Activated CD4-positive, alpha-beta T cell treated with anti-CD3 and anti-CD28 coated beads, Interleukin-2, Interleukin-4, amounts not matched to agents 100 ng/mL and 50 ng/mL, durations not matched to agents 16 hours and 8 hours (primary cell): ENCODE data around the gene GRAMD4.
"Not testable (repeated sequence)": the region's sequence is repeated elsewhere in the genome, so short reads cannot be mapped to it uniquely, and the experiment has no call there.

Source experiments
- DNase-seq: peaks from one replicate; pipeline ENCODE4 v3.0.0-alpha.2; 2020; ENCODE audit warnings: low spot score

The GRAMD4 gene

DNA sequence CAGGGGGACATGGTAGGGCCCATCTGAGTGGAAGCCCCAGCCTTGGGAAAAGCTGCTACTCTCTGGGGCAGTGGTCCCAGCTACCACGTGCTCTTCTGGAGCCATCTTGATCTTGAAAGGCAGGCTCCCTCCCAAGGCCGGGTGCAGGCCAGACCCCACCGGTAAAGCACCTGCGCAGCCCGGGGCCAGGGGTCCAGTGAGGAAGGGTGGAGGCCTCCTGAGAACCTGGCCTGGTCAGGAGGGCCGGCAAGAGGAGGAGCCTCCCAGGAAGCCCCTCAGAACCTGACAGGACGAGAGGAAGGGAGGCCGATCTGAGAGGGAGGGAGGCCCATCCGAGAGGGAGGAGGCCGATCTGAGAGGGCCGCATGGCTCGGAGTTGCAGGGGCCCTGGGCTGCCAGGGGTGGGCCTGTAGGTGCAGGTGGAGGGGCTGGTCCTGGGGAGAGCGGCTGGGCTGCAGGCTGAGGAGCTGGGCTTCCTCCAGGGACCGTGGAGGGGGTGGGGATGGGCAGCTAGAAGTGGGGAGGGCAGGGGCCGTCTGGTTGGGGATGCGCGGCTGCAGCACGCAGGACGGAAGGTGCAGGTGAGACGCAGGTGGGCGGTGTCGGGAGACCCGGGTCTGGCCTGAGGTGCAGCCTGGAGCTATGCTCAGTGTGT lies 529 bp downstream of the GRAMD4 start:
- DNase-seq = no peak

DNA sequence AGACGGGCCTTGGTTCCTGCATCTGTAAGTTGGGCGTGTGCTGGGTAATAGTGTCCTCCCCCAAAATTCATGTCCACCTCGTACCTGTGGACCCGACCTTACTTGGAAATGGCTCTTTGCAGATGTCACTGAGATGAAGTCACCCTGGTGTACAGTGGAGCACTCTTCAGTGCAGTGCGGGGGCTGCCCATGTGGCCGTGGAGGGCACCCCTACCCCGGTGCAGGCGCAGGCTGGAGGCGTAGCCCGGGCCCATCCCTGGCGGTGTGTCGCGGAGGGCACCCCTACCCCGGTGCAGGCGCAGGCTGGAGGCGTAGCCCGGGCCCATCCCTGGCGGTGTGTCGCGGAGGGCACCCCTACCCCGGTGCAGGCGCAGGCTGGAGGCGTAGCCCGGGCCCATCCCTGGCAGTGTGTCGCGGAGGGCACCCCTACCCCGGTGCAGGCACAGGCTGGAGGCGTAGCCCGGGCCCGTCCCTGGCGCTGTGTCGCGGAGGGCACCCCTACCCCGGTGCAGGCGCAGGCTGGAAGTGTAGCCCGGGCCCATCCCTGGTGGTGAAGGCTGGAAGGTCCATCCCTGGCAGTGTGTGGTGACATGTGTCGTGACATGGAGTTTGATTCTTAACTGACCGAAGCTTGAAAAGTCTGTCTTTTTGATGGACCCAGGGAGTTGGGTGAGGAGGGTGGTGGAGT lies 1.2 kb downstream of the GRAMD4 start:
- not testable (repeated sequence) for DNase-seq

DNA sequence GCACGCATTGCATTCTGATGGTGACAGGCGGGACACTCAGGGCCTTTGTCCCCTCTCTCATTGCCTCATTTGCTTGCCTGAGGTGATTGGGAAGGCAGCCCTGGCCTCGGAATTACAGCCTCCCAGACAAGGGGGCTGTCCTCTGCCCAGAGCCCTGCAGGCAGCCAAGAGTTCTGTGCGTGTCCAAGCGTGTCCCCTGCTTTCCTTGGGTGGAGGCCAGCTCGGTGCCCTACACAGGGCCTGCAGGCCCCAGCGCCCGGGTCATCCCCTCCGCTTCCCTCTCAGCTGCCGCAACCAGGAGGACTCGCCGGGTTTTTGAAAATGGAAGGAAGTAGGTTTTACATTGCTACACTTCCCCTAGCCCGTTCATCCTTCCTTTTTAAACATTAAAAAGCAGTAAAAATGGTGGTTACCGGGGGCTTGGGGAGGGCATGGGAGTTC lies 1.9 kb downstream of the GRAMD4 start:
- DNase-seq = no peak

DNA sequence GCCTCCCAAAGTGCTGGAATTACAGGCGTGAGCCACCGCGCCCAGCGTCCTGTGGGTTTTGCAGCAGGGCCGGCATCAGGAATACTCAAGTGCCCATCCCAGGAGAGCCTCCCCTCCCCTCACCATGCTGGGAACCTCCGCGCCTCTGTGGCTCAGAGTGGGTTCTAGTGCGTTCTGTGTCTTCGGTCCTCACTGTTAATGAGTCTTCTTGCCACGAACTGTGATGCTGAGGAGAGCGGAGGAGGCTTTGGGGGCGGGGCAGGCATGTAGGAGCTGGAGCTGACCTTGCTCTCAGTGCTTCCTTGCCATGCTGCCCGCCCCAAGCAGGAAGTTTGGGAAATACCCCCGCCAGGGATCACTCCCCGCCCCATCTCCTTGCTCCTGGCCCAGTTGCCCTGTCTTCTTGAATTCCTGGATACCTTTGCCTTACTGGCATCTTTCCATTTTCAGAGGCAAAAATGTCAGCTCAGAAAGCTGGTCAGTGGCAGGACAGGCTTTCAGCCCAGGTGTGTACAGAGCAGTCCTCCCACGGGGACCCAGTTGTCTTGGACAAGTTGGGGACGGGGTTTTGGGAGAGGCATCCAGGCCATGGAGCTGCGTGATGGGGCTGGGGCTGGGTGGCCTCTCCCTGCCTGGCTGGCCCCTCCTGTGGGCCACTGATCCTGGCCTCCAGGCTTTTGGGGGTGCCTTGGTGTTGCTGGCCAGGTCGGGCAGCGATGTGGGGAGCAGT lies 5.1 kb downstream of the GRAMD4 start:
- DNase-seq = no peak

DNA sequence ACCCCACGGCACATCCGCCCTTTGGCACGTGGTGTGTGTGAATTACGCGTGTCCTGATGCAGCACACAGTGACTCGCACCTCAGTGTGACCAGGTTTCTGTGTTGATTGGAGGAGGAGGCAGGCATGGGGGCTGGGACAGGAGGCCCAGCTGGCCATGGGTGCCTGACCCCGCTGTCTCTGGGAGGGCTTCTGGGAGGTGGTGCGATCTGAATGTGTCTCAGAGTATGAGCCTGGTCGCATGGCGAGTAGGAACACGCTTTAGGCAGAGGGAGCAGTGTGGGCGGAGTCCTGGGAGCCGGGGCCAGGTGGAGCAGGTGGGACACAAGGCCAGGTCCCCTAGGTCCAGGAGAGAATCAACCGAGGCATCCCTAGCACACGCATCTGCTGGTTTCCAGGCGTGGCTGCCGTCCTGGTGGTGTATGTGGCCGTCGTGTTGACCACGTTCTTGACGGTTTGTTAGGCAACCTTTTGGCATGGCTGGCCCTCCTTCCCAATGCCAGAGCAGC lies 5.7 kb downstream of the GRAMD4 start:
- no peak for DNase-seq

DNA sequence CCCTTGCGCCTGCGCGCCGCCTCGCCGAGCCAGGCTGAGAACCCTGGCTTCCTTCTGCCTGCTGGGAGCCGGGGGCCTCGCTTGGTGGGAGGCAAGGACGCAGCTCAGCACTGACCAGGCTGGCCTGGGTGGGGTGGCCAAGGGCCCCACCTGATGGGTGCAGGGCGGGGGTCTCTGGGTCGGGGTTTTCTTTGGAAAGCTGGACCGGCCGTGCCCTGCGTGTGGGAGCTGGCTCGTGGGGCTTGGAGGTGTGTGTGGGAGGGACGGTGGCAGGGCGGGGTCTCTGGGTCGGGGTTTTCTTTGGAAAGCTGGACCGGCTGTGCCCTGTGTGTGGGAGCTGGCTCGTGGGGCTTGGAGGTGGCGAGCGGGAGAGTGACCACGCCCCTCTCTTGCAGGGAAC lies 6.2 kb downstream of the GRAMD4 start:
- DNase-seq = no peak

DNA sequence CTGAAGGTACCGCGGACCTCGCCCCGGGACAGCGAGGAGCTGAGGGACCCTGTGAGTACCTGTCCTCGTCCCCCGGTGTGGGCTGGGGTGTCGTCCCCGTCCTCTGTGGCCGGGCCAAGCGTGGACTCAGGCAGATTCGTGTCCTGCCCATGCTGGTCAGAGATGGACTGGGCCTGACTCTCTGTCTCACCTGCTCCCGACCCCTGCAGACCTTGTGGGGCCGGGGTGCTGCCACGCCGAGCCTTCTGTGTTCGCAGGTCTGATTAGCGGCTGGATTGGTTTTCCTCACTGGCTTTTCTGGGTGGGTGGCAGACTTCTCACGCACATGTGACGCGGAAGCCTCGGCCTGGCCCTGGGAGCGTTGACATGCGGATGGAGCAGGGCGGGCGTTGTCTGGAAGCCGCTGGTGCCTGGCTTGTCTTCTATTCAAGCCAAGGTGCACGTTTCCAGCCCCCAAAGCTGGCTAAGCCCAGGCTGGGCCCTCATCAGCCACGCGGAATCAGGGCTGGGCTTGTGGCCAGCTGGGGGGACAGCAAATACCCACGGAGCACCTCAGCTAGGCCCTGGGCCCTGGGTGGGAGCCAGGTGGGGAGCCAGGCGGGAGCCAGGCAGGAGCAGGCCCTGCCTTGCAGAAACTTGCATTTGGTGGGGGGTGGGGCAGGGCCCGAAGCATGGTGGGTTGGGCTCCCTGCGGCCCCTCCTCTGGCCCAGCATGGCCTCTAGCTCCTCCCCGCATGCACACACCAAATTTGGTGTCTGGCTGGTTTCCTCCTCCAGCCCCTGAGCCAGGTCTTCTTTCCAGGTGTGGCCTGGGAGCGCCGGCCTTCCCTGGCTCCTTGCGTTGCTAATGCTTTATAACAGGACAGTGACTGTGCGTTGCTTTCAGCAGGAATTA lies 7.0 kb downstream of the GRAMD4 start:
- no peak for DNase-seq

DNA sequence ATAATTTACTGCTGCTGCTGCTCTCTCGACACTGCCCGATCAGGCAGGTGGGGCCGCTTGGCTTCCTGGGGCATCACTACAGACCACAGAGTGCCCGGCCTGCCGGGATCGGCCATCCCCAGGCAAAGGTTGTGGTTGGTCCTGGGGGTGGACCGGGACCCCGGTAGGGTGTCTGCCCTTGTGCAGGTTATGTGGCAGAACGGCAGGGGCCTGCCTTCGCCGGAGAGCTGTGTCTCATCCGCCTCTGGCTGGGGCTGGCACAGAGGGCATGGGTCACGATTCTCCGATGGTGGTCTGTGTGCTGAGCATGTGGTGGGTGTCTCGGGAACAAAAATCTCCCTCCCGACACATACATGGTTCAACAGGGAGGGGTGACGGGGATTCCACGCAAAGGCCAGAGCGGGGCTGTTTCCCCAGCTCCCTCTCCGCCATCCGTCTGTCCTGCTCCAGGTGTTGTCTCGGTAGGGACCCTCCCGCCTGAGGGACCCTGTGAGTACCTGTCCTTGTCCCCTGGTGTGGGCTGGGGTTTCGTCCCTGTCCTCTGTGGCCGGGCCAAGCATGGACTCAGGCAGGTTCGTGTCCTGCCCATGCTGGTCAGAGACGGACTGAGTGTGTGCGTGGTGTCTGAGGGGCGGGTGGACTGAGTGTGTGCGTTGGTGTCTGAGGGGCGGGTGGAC lies 7.8 kb downstream of the GRAMD4 start:
- DNase-seq = no peak

DNA sequence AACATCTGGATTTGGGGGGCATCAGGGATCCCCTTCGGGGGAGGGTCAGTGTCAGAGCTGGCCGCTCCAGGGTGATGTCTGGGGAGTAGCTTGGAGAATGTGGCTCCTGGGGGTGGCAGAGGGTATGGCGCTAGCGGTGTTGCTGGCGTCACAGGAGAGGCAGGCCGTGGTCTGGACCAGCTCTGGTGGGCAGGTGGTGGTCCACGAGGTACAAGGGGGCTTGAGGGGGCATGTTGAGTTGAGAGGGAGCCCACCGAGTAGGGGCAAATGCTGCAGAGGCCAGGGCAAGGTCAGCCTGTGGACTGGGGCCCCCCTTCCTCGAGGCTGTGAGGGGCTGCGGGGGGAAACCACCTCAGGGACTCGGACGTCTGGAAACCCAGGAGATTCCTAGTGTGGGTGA lies 8.6 kb downstream of the GRAMD4 start:
- no peak for DNase-seq

DNA sequence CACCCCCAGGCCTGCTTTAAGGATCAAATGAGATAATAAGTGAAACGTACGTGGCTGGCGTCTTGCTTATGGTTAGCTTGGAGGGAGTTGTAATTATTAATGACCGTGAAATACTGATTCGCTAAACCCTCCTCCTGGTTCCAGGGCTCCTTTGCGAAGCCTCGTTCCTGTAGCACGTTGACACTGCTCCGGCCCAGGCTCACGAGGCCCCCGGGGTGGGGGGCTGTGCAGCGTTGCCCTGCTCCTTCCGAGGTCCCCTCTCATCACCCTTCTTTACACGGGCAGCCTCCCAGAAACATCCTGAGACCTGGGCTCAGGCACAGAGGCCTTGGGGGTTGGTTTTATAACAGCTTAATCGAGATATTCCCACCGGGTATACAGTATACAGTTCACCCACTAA lies 9.1 kb downstream of the GRAMD4 start:
- no peak for DNase-seq

DNA sequence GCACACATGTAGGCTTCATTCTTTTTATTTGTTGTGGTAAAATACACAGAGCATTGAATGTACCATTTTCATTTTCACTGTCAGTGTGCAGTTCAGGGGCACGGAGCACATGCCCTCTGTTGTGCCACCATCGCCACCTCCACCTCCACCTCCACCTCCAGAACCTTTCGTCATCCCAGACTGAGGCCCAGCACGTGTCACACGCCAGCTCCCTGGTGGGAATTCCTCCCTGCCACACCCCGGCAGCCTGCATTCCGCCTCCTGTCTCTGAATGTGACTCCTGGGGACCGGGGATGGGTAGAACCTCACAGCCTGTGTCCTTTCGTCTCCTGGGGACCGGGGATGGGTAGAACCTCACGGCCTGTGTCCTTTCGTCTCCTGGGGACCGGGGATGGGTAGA lies 10.9 kb downstream of the GRAMD4 start:
- DNase-seq = no peak

DNA sequence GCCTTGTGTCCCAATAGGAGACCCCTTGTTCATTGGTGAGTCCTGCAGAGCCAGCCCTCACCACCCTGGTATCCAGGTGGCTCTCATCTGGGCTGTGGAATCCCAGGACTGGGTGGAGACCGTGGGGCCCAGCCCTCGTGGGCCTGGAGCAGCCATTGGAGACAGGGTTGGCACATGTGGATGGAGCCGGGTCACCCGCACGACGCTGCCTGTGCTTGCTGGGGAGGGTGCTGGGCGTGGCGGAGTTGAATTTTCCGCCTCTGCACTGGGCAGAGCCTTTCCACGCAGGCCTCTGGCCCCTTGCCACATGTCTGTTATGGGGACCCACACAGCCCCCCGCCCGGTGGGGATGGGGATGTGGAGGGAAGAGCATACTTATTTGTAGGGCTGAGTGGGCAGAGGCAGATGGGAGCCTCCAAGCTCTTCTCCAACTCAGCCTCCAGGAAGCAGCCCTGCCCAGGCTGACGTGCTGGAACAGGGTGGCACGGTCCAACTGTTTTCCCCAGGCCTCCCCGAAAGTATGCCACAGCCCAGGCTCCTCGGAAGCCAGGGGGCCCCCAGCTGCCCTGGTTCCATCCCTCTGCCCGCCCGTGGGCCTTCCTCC lies 12.6 kb downstream of the GRAMD4 start:
- DNase-seq = no peak

DNA sequence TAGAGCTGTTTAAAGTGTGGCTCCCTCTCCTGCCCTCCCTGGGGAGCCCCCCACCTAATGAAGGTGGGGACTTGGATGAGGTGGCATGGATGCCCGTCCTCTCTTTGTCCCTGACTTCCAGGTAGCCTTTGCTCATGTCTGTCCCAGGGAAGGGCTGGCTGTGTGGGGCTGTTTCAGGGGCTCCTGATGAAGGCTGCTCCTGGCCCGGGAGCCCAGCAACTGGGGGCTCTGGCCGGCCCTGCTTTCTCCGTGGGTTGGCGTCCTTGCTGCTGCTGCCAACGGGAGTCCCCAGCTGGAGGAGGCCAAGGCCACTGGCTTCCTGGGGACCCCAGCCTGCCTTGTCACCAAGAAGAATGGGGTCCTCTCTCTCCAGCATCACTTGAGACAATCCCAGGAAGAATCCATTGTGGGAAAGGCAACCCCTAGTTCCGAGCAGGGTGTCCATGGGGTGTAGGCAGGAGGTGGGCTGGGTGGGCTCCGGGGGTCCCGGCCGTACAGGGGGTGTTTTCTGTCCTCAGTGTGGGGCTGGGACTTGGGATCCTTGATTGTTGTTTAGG lies 13.2 kb downstream of the GRAMD4 start:
- DNase-seq = no peak

DNA sequence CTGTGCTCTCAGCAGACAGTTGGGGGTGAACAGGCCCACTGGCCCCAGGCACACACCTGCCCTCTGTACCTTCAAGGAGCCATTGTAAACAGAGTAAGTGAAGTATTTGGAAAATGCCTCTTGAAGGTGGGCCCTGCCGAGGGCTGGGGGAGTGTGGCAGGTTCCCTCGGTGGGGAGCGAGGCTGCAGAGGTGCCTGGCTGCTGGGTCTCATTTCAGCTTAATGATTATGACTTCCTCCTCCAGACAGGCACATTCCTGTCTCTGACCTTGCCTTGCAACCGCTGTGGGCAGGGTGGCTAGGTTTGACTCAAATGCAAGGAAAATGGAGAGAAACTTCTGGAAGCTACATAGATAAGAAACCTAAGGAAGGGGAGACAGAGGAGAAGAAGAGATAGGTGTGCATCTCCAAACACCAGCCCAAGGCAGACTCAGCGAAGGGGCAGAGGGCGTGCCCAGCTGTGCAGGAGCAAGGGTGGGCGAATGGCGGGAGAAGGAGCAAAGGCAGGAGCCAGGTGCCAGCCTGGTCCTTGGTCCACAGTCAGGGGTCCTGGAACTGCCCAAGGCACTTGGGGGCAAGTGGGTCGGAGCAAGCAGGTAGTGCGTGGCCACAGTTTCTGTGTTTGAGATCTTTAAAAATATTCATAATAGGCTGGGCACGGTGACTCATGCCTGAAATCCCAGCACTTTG lies 14.0 kb downstream of the GRAMD4 start:
- DNase-seq = no peak

DNA sequence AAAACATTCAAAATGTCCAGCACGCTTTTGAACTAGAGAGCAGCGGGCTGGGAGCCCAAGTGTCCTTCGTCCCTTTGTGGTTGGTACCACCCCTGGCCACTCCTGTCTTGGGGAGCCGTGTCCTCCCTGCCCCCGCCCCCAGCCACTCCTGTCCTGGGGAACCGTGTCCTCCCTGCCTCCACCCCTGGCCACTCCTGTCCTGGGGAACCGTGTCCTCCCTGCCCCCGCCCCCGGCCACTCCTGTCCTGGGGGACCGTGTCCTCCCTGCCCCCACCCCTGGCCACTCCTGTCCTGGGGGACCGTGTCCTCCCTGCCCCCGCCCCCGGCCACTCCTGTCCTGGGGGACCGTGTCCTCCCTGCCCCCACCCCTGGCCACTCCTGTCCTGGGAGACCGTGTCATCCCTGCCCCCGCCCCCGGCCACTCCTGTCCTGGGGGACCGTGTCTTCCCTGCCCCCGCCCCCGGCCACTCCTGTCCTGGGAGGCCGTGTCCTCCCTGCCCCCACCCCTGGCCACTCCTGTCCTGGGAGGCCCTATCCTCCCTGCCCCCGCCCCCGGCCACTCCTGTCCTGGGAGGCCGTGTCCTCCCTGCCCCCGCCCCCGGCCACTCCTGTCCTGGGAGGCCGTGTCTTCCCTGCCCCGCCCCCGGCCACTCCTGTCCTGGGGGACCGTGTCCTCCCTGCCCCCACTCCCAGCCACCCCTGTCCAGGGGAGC lies 14.9 kb downstream of the GRAMD4 start:
- DNase-seq = not testable (repeated sequence)

DNA sequence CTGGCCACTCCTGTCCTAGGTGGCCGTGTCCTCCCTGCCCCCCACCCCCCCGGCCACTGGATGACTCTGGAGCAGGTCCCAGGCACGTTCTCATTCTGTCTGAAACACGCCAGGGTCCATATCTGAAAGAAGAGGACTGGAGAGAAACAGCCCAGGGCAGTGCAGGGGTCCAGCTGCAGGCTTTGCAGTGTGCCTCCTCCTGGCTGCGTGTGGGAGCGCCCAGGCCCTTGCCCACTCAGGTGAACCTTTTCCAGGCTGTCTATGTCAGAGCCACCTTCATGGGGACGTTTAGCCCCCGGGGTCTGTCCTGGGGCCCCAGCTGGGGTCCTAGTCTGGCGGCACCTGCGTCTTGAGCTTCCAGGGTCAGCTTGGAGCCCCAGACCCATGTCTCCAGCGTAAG lies 15.6 kb downstream of the GRAMD4 start:
- no peak for DNase-seq

DNA sequence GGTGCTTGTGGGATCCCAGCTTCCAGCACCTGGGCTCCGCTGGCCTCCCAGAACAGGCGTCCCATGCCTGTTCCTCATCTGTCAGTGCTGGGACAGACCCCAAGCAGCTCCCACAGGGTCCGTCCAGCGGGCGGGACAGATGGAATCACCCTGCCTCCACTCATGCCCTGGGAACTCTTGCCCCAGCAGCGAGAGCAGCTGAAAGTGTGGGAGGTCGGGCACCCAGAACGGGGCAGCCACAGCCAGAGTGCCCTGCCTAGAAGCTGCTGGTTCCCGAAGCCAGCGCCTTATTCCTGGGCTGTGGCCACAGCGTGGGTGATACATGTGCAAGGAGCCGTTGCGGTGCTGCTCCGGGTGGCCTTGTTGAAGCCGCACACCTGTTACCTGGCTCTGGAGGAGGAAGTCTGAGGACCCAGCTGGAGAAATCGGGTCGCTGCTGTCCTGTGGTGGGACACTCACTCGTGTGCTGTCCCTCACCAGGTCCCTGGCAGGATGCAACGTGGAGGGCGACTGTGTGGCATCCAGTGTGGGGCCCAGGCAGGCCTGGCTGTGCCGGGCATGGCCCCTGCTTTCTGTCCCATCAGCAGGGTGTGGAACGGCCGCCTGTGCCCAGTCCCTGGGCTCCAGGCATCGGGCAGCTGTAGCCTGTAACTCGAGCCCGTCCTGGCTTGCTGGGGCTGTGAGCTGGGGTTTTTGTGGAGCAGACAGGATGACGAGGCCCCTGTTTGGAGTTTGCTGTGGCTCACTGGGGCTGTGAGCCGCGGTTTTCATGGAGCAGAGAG lies 16.2 kb downstream of the GRAMD4 start:
- no peak for DNase-seq

DNA sequence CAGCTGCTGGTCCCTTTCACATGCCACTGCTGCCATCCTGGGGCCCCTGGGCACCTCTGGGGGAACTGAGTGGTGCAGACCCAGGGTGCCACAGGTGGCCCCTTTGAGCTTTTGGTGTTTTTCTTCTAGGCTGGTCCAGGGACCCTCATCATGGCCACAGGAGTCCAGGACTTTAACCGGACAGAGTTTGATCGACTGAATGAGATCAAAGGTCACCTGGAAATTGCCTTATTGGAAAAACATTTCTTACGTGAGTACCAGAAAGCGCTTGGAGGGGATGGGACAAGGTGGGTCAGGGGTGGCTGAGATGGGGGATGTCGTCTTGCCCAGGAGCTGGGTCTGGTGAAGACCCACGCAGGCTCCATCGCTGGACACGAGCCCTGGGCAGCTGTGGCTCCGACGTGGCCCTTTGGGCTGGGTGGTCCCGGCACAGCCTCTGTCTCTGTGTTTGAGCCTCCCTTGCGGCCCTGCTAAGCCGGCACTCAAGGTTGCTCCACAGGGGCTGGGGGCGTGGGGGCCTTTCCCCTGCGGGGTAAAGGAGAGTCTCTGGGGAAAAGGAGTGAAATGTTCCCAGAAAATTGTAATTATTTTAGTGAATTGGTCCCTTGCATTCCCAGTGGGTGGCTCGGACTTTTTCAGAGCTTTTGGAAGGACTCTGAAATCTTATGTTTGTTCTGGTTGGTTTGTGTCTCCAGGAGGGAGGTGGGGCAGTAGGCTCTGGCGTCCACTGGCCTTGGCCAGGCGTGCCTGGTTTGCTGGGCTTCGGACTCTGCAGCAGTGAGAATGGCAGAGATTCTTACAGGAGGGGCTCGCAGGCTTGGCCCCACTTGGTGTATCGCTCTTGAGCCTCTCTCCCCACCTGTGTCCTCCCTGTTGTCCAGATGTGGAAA lies 17.8 kb downstream of the GRAMD4 start:
- DNase-seq = no peak
